Measurements from ENCODE around the gene CCNL1. TPM values are rescaled to one million over a fixed set of nuclear protein-coding genes. Genes with fewer than 3 reads are reported as not detected.

CCNL1 gene
- total and polyA plus RNA-seq, 5 donors from 2014 or later, result 48.7 to 1,080 (median 66.0) TPM

DNA sequence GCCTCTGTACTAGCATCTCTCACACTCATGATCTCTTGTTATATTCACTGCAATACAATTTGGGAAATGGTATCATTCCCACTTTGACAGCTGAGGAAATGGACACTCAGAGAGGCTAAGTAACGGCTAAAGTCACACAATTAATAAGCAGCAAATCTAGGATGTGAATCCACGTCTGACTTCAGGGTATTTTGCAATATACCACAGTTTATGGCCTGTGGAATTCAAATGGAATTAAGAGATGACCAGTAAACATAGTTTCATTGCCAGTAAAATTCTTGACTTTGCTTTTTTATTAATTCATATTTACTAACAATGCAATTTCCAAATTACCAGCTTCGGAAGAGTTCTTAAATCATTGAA lies 61.1 kb downstream of the CCNL1 start:
- ATAC-seq (ENCODE audit: low read depth in 2 of 2) (no peak), DNase-seq (no peak)
- no peaks in the 10 kb centered on the region for H3K9me3 Mint-ChIP-seq
- H3K36me3 ChIP-seq (ENCODE audit: control insufficient read depth, insufficient read depth, low read length), result no peaks in the 10 kb centered on the region
- H3K4me1 ChIP-seq (ENCODE audit: control insufficient read depth, insufficient read depth, low read length, poor library complexity, severe bottlenecking), result peaks cover 5% of the 10 kb centered on the region
- H3K4me1 Mint-ChIP-seq, result peaks cover 5 to 42% (median 12%) of the 10 kb centered on the region in 4 donors
- H3K9me3 ChIP-seq (ENCODE audit: control insufficient read depth in 2 of 2, low read length in 2 of 2), result no peaks in the 10 kb centered on the region
- no peak overlapping the region for H3K27ac ChIP-seq (ENCODE audit: insufficient read depth, low read length, poor library complexity, severe bottlenecking)
- peak overlapping the region in 1 of 3 donors; percentile 80 for H3K27ac Mint-ChIP-seq
- peaks cover 3% of the 10 kb centered on the region for H3K27me3 Mint-ChIP-seq
- H3K4me3 Mint-ChIP-seq, result no peak overlapping the region
- H3K36me3 Mint-ChIP-seq, result no peaks in the 10 kb centered on the region
- H3K27me3 ChIP-seq (ENCODE audit: control insufficient read depth, insufficient read depth, low read length), result no peaks in the 10 kb centered on the region
- H3K4me3 ChIP-seq (ENCODE audit: low read depth, low read length), result no peak overlapping the region

DNA sequence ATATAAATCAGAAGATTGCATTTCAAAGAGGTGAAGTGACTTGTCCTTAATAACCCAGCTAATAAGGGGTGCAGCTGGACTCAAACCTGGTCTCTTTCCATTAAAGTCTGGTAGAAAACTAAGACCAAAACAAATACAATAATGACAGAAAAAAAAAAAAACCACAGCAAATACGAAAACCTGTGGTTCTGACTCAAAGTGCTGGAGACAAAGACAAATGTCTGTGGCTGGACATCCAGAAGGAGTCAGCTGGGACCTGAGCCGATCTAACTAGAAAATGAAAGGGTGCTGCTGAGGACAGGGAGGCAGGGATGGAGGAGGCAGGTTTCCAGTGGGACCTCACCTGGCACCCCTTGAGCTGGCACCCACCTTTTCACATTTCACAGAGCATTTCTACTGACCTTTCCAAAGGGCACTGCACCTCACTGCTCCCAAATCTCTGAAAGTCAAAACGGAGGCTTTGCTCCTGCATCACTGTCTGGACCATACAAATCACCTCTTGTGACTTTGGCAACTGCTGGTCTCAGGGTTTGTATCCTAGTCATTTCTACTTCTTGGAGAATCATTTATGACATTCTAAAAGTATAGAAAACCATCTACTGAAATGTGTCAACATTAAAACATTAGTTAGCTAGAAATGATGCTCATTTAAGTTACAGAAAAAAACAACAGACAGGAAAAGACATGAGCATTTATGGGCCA lies 61.7 kb downstream of the CCNL1 start:
- Mint-ChIP-seq H3K27ac (no peak overlapping the region), H3K4me1 (peaks cover 2 to 37% (median 8%) of the 10 kb centered on the region in 4 donors), H3K4me3 (no peak overlapping the region), H3K9me3 (no peaks in the 10 kb centered on the region), H3K36me3 (no peaks in the 10 kb centered on the region), H3K27me3 (peaks cover 5% of the 10 kb centered on the region)
- no peaks in the 10 kb centered on the region for H3K36me3 ChIP-seq (ENCODE audit: control insufficient read depth, insufficient read depth, low read length)
- no peaks in the 10 kb centered on the region for H3K4me1 ChIP-seq (ENCODE audit: control insufficient read depth, insufficient read depth, low read length, poor library complexity, severe bottlenecking)
- H3K27ac ChIP-seq (ENCODE audit: insufficient read depth, low read length, poor library complexity, severe bottlenecking), result no peak overlapping the region
- H3K9me3 ChIP-seq (ENCODE audit: control insufficient read depth in 2 of 2, low read length in 2 of 2), result no peaks in the 10 kb centered on the region
- no peak overlapping the region for H3K4me3 ChIP-seq (ENCODE audit: low read depth, low read length)
- ATAC-seq (ENCODE audit: low read depth in 2 of 2) (no peak), DNase-seq (no peak)
- no peaks in the 10 kb centered on the region for H3K27me3 ChIP-seq (ENCODE audit: control insufficient read depth, insufficient read depth, low read length)
